Inflammatory macrophage treated with lipopolysaccharide for 4 hours (primary cell): ENCODE results near the gene PRKCA.

ENCODE experiments used
- DNase-seq: peaks from one replicate; pipeline ENCODE4 v3.0.0-alpha.2; 2020

The PRKCA gene

GRCh38 chr17:66673668-66674276, 371.4 kb downstream of the PRKCA start:
- peak; percentile 23 for DNase-seq

DNA sequence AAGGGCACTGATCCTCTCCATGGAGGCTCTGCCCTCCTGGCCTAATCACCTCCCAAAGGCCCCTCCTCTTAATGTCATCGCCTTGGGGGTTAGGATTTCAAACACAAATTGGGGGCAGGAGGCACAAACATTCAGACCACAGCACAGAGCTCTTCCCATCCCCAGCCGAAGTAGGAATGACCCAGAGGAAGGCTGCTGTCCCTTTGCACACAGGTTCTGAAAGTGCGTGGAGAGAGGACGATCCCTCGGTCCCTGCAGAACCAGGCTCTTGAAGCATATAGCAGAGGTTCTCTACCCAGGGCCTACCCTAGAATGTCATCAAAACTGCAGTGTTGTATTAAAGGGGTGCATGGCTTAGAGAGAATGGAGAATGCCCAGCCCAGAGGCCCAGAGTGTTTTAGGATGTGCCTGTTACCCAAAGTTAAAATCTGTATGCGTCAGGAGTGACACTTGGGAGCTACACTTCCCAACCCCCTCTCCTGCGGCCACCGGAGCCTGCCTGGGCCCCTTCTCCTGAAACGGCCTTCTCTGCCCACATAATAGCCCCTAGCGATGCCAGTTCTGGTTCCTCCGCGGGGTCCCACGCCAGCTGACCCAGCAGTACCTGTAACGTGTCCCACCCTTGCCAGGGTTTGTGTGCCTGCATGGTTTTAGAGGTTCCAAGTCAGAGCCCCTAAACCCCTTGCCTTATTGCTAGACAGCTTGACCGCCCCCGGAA, 373.0 kb downstream of the PRKCA start:
- DNase-seq, result no peak

DNA sequence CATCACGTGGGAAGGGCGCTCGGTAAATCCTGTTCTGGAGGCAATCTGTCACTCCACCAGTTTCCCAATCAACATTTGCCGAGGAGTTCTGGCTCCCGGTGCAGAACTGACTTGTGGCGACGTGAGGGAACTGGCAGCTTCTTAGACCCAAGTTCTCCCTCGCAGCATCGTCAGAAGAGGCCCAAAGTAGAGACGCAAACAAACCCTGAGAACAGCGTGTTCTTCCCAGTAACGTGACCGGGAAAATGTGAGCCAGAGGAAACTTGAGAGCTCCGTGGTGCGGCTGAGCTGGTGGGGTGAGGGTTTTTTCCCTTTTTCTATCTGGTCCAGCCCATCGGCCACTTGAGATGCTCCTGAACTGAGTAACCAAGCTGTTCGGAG, 373.6 kb downstream of the PRKCA start:
- no peak for DNase-seq

- no peak for DNase-seq
These were observed 374.0 kb downstream of the PRKCA start for GRCh38 chr17:66676421-66676820.

DNA sequence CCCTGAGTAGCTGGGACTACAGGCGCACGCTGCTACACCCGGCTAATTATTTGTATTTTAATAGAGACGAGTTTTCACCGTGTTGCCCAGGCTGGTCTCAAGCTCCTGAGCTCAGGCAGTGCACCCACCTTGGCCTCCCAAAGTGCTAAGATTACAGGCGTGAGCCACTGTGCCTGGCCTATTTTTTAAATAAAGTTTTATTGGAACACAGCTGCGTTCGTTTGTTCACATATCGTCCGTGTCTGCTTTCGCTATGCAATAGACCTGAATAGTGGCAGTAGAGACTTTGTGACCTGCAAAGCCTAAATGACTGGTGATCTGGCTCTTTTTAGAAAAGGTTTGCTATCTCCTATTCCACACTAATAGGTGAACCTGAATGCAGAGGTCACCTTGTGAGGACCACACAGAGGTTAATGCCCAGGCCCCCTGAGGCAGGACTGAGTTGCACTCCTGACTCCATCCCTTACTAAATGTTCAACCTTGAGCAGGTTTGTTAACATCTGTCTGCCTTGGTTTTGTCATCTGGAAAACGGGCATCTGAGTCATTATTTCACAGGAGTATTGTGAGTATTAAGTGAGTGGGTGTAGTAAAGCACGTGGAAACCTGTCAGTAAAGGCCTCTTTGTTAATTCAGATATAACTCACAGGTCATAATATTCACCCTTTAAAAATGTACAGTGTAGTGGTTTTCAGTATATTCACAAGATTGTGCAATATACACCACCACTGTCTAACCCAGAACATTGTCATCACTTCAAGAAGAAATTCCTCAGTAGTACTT, 375.0 kb downstream of the PRKCA start:
- no peak for DNase-seq

DNA sequence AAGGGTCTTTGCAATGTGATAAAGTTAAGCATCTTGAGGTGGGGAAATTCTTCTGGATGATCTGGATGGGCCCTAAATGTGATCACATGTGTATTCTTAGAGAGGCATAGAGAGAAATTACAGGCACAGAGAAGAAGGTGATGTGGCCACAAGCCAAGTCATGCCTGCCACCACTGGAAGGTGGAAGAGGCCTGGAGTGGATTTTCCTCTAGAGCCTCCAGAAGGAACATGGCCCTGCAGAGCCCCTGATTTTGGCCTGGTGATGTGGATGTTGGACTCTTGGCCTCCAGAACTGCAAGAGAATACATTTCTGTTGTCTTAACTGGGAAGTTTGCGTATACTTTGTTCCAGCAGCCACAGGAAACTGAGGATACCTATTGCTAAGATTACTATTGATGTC, 375.6 kb downstream of the PRKCA start:
- no peak for DNase-seq

- DNase-seq, result no peak
These were observed 376.4 kb downstream of the PRKCA start for GRCh38 chr17:66678827-66679226.

DNA sequence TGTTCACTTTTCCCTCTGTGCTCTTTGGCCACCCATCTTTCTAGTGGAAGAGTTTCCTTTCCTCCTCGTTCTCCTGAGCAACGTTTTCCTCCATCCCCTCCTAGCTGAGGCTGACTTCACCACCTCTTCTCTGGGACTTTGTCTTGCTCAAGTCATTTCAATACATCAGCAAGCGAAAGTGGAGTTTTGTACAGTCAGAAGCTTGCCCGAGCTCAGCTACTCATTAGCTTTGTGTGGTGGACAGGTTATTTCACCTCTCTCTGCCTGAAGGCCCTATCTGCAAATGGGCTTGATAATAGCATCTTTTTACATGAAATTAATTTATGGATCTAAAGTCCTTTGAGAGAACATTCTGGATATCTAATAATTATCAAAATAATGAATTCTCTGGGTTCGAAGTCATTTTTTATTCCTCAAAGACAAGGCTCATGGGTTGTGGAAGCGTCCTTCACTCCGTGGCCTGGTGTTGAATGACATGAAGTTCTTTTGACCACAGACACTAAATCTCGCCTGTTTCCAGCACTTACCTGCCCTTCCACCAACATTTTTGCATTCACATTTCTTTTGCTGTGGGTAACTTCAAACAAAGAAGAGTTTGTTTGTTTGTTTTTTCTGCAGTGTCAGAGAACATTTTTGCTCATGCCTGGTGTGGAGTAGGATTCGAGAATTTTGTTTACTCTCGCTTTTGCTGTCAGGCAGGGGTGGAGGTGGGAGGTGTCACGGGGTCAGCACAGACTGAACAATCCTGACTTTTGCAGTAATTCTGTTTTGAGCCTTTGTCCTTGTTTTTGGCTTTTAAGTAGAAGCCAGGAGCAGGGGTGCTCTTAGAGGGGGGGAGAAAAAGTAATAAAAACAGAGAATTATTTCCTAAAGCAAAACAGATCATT, 377.5 kb downstream of the PRKCA start:
- DNase-seq, result no peak

DNA sequence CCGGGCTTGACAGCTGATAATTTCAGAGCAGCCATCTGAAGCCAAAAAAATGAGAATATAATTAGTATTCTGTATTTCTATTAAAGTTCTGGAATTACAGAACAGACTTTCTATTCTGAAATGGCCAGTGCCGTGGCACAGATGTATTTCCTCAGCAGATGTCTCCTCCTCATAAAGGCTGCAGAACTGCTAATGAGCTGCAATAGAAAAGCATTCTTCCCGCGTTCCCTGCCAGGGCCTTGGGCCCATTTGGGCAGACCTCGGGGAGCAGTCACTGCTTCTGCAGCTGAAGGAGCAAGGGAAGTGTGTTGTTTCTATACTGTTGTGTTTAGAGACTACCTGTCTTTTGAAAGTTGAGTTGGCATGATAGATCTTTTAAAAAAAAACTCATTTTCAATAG, 379.9 kb downstream of the PRKCA start:
- no peak for DNase-seq

DNA sequence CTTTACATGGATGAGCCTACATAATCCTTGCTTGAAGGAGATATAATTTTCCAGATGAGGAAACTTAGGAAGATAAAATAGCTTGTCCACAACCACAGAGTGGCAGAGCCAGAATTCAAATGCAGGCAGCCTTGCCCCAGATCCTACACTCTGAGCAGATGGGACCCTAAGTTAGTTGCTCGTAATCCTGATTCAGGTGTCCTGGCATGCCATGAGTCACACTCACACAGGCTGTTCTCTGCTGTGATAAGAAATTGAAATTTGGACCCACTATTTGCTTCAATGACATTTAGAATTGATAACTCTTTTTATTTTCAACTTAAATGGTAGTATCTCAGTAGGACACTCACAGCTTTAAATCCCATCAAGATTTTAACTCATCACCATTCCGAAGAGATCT, 381.8 kb downstream of the PRKCA start:
- DNase-seq, result no peak

GRCh38 chr17:66684731-66685130, 382.3 kb downstream of the PRKCA start:
- no peak for DNase-seq

GRCh38 chr17:66686601-66687000, 384.2 kb downstream of the PRKCA start:
- DNase-seq, result no peak

- DNase-seq, result no peak
These were observed 385.3 kb downstream of the PRKCA start for GRCh38 chr17:66687570-66688284.

DNA sequence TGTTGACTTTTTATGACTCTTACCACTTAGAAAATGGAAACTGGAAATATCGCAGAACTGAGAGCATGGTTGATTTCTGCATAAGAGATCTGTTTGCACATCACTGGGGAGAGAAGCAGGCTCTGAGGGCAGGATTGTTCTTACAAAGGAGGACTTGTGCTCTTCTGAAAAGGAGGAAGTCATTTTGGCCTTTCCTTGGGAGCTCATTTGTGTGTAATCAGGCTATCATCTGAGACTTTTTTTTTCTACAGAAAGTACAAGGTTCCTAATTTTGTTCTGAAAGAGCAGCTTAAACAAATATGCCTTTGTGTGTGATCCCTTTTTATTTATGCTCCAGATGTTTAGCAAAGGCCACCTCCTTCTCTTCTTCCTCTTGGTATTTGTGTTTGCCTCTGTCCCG, 386.8 kb downstream of the PRKCA start:
- peak; percentile 53 for DNase-seq

GRCh38 chr17:66690166-66690565, 387.8 kb downstream of the PRKCA start:
- no peak for DNase-seq

GRCh38 chr17:66691644-66692420, 389.4 kb downstream of the PRKCA start:
- peak; percentile 56 for DNase-seq

- no peak for DNase-seq
These were observed 389.9 kb downstream of the PRKCA start for GRCh38 chr17:66692421-66692690.

DNA sequence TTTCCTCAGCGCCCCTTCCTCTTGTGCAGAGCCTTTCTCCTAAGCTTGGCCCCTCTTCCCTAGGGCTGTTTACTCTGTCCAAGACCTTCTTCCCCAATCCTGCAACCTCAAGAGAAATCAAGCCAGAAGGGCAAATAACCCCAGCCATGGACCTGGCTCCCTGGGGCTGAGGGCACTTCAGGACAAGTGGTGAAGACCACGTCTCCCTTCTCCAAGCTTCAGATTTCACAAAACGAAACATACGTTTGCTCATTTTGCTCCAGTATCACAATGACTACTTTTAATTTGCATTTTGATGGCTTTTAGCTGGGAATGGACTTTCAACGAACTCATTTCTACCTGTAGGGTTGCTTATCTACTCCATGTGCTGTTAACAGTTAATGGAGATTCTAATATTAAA, 392.7 kb downstream of the PRKCA start:
- no peak for DNase-seq

GRCh38 chr17:66698270-66698669, 395.9 kb downstream of the PRKCA start:
- no peak for DNase-seq

DNA sequence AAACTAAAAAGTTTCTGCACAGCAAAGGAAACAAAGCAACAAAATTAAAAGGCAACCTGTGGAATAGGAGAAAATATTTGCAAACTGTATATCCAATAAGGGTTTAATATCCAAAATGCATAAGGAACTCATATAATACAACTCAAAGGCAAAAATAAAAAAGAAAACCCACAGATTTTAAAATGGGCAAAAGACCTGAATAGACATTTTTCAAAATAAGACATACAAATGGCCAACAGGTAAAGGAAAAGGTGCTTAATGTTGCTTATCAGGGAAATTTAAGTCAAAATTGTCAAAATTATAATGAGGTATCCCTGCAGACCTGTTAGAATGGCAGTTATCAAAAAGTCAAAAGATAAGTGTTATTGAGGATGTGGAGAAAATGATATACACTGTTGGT, 399.0 kb downstream of the PRKCA start:
- DNase-seq, result no peak

- no peak for DNase-seq
These were observed 399.9 kb downstream of the PRKCA start for GRCh38 chr17:66702106-66702936.
